ENCODE results near the gene HOXC6. TPM values are rescaled to one million over a fixed set of nuclear protein-coding genes. Genes with fewer than 3 reads are reported as not detected.

HOXC6 gene
- total RNA-seq, 5 donors from 2014 or later (not counting 1 experiment from before 2014, with no cell fraction given) = not detected

GRCh38 chr12:53998110-53998899 lies 29.9 kb upstream of the HOXC6 start:
- no peak for ATAC-seq (replicated peaks in 1 of 4)
- no peak overlapping the region for H3K4me3 ChIP-seq (ENCODE audit: control insufficient read depth in 1 of 2, extremely low read depth in 1 of 2, low read length in 1 of 2)
- no peak for DNase-seq
- peaks cover 9 to 99% of the 10 kb centered on the region in 2 experiments for H3K27me3 ChIP-seq (replicated peaks in 1 of 2; ENCODE audit: control insufficient read depth in 2 of 2, extremely low read depth in 1 of 2, insufficient read depth in 2 of 2, low read length in 1 of 2)
- H3K36me3 ChIP-seq (ENCODE audit: control insufficient read depth in 2 of 2, extremely low read depth in 1 of 2, insufficient read depth in 1 of 2, low read length in 1 of 2) = no peaks in the 10 kb centered on the region
- Mint-ChIP-seq H3K27ac (no peak overlapping the region), H3K4me1 (peaks cover 32 to 45% (median 35%) of the 10 kb centered on the region in 3 donors), H3K4me3 (peak overlapping the region in 1 of 3 donors; percentile 88), H3K27me3 (peaks cover 78 to 93% of the 10 kb centered on the region in 2 donors), H3K9me3 (no peaks in the 10 kb centered on the region), H3K36me3 (no peaks in the 10 kb centered on the region)
- peaks cover 10 to 56% of the 10 kb centered on the region in 2 experiments for H3K4me1 ChIP-seq (ENCODE audit: control insufficient read depth in 1 of 2, extremely low read depth in 1 of 2, insufficient read depth in 2 of 2, low read length in 2 of 2)
- no CpG with 5 or more reads among the region's 11 CpGs for WGBS (ENCODE audit: insufficient coverage)
- ChIA-PET POLR2A (interaction anchor here in 1 of 2 donors (0.7 kb wide), 1 partner anchor 204 kb away, joined by 5 read pairs; no protein-coding TSS in a partner anchor), CTCF (interaction anchor here (0.8 to 1.7 kb wide), 2 partner anchors 10 to 216 kb away, joined by 3 to 8 read pairs; no protein-coding TSS in a partner anchor)
- H3K27ac ChIP-seq (ENCODE audit: low read length) = no peak overlapping the region
- H3K9me3 ChIP-seq = no peaks in the 10 kb centered on the region

- Mint-ChIP-seq H3K36me3 (no peaks in the 10 kb centered on the region), H3K27ac (no peak overlapping the region), H3K9me3 (no peaks in the 10 kb centered on the region), H3K4me3 (peak overlapping the region in 1 of 3 donors; percentile 64), H3K27me3 (peaks cover 78 to 92% of the 10 kb centered on the region in 2 donors), H3K4me1 (peaks cover 28 to 40% (median 32%) of the 10 kb centered on the region in 3 donors)
- ATAC-seq (replicated peaks in 1 of 4) = no peak
- POLR2A ChIA-PET = no interaction called here
- Histone ChIP-seq H3K4me3 (ENCODE audit: control insufficient read depth in 1 of 2, extremely low read depth in 1 of 2, low read length in 1 of 2) (no peak overlapping the region), H3K4me1 (ENCODE audit: control insufficient read depth in 1 of 2, extremely low read depth in 1 of 2, insufficient read depth in 2 of 2, low read length in 2 of 2) (peaks cover 10 to 55% of the 10 kb centered on the region in 2 experiments), H3K27ac (ENCODE audit: low read length) (no peak overlapping the region), H3K9me3 (no peaks in the 10 kb centered on the region), H3K27me3 (replicated peaks in 1 of 2; ENCODE audit: control insufficient read depth in 2 of 2, extremely low read depth in 1 of 2, insufficient read depth in 2 of 2, low read length in 1 of 2) (peaks cover 6 to 99% of the 10 kb centered on the region in 2 experiments), H3K36me3 (ENCODE audit: control insufficient read depth in 2 of 2, extremely low read depth in 1 of 2, insufficient read depth in 1 of 2, low read length in 1 of 2) (no peaks in the 10 kb centered on the region)
- WGBS (ENCODE audit: insufficient coverage) = no CpG with 5 or more reads among the region's 13 CpGs
- CTCF ChIA-PET = interaction anchor here in 1 of 2 donors (0.5 to 1.1 kb wide), 2 partner anchors 10 to 900 kb away, joined by 3 to 5 read pairs; partner anchors contain the start of gene HOXC8
- DNase-seq = no peak
These were observed 29.4 kb upstream of the HOXC6 start for GRCh38 chr12:53998900-53999236.

- Mint-ChIP-seq H3K27me3 (peaks cover 78 to 92% of the 10 kb centered on the region in 2 donors), H3K9me3 (no peaks in the 10 kb centered on the region), H3K36me3 (no peaks in the 10 kb centered on the region), H3K27ac (no peak overlapping the region), H3K4me1 (peaks cover 24 to 36% (median 25%) of the 10 kb centered on the region in 3 donors), H3K4me3 (peak overlapping the region in 1 of 3 donors; percentile 64)
- Histone ChIP-seq H3K27ac (ENCODE audit: low read length) (no peak overlapping the region), H3K4me3 (ENCODE audit: control insufficient read depth in 1 of 2, extremely low read depth in 1 of 2, low read length in 1 of 2) (peak overlapping the region; percentile 14 to 74), H3K9me3 (no peaks in the 10 kb centered on the region), H3K4me1 (ENCODE audit: control insufficient read depth in 1 of 2, extremely low read depth in 1 of 2, insufficient read depth in 2 of 2, low read length in 2 of 2) (peaks cover 10 to 47% of the 10 kb centered on the region in 2 experiments), H3K36me3 (ENCODE audit: control insufficient read depth in 2 of 2, extremely low read depth in 1 of 2, insufficient read depth in 1 of 2, low read length in 1 of 2) (no peaks in the 10 kb centered on the region), H3K27me3 (replicated peaks in 1 of 2; ENCODE audit: control insufficient read depth in 2 of 2, extremely low read depth in 1 of 2, insufficient read depth in 2 of 2, low read length in 1 of 2) (peaks cover 3 to 99% of the 10 kb centered on the region in 2 experiments)
- no peak for DNase-seq
- ATAC-seq (replicated peaks in 1 of 4) = no peak
- 4% methylated on average over 22 of the region's 35 CpGs for WGBS (ENCODE audit: insufficient coverage)
- ChIA-PET CTCF (interaction anchor here (0.5 to 1.4 kb wide), 6 partner anchors 9 to 901 kb away, joined by 3 to 9 read pairs (median 4); partner anchors contain the start of gene HOXC8 (in 2 of the 2)), POLR2A (no interaction called here)
These were observed 28.6 kb upstream of the HOXC6 start for GRCh38 chr12:53999559-54000115.

- Mint-ChIP-seq H3K4me1 (peaks cover 17 to 31% (median 20%) of the 10 kb centered on the region in 3 donors), H3K27me3 (peaks cover 76 to 92% of the 10 kb centered on the region in 2 donors), H3K36me3 (no peaks in the 10 kb centered on the region), H3K27ac (no peak within 1 kb of the TSS), H3K4me3 (peak within 1 kb of the TSS in 2 of 3 donors; percentile 47 to 64), H3K9me3 (no peaks in the 10 kb centered on the region)
- Histone ChIP-seq H3K27me3 (replicated peaks in 1 of 2; ENCODE audit: control insufficient read depth in 2 of 2, extremely low read depth in 1 of 2, insufficient read depth in 2 of 2, low read length in 1 of 2) (peaks cover 5 to 99% of the 10 kb centered on the region in 2 experiments), H3K4me1 (ENCODE audit: control insufficient read depth in 1 of 2, extremely low read depth in 1 of 2, insufficient read depth in 2 of 2, low read length in 2 of 2) (peaks cover 6 to 40% of the 10 kb centered on the region in 2 experiments), H3K27ac (ENCODE audit: low read length) (no peak within 1 kb of the TSS), H3K4me3 (ENCODE audit: control insufficient read depth in 1 of 2, extremely low read depth in 1 of 2, low read length in 1 of 2) (peak within 1 kb of the TSS; percentile 14 to 74), H3K36me3 (ENCODE audit: control insufficient read depth in 2 of 2, extremely low read depth in 1 of 2, insufficient read depth in 1 of 2, low read length in 1 of 2) (no peaks in the 10 kb centered on the region), H3K9me3 (no peaks in the 10 kb centered on the region)
- ATAC-seq (replicated peaks in 1 of 4) = no peak
- CTCF ChIA-PET = interaction anchor here (0.6 to 1.4 kb wide), 5 partner anchors 9 to 206 kb away, joined by 3 to 9 read pairs (median 5); partner anchors contain the start of gene HOXC8 (in 2 of the 2)
- DNase-seq = no peak
- WGBS (ENCODE audit: insufficient coverage) = 6% methylated on average over 79 of the region's 87 CpGs
- POLR2A ChIA-PET = no interaction called here
These were observed 27.8 kb upstream of the HOXC6 start, which contains the start of gene HOXC9 for GRCh38 chr12:54000116-54001114. Gene HOXC9 (plus strand): TSS chr12:54000161. CDS start chr12:54000189, 28 bp downstream.

- CTCF ChIA-PET = interaction anchor here in 1 of 2 donors (1.0 kb wide), 1 partner anchor 9 kb away, joined by 3 read pairs; no protein-coding TSS in a partner anchor
- no peaks in the 10 kb centered on the region for H3K36me3 ChIP-seq (ENCODE audit: control insufficient read depth in 2 of 2, extremely low read depth in 1 of 2, insufficient read depth in 1 of 2, low read length in 1 of 2)
- WGBS (ENCODE audit: insufficient coverage) = 24% methylated on average over 5 of the region's 8 CpGs
- Mint-ChIP-seq H3K27me3 (peaks cover 76 to 93% of the 10 kb centered on the region in 2 donors), H3K9me3 (no peaks in the 10 kb centered on the region), H3K36me3 (no peaks in the 10 kb centered on the region), H3K4me1 (peaks cover 21 to 30% (median 21%) of the 10 kb centered on the region in 3 donors), H3K4me3 (no peak overlapping the region), H3K27ac (no peak overlapping the region)
- H3K4me1 ChIP-seq (ENCODE audit: control insufficient read depth in 1 of 2, extremely low read depth in 1 of 2, insufficient read depth in 2 of 2, low read length in 2 of 2) = peaks cover 3 to 39% of the 10 kb centered on the region in 2 experiments
- ATAC-seq (replicated peaks in 1 of 4) (no peak), DNase-seq (no peak)
- POLR2A ChIA-PET = interaction anchor here in 1 of 2 donors (0.8 kb wide), 1 partner anchor 189 kb away, joined by 3 read pairs; no protein-coding TSS in a partner anchor
- no peak overlapping the region for H3K4me3 ChIP-seq (ENCODE audit: control insufficient read depth in 1 of 2, extremely low read depth in 1 of 2, low read length in 1 of 2)
- no peak overlapping the region for H3K27ac ChIP-seq (ENCODE audit: low read length)
- no peaks in the 10 kb centered on the region for H3K9me3 ChIP-seq
- H3K27me3 ChIP-seq (replicated peaks in 1 of 2; ENCODE audit: control insufficient read depth in 2 of 2, extremely low read depth in 1 of 2, insufficient read depth in 2 of 2, low read length in 1 of 2) = peaks cover 7 to 99% of the 10 kb centered on the region in 2 experiments
These were observed 26.7 kb upstream of the HOXC6 start for GRCh38 chr12:54001283-54002187.

Data from T-cell (primary cell).